HG02588 (cell line): ENCODE data around the gene OLAH.
"Not testable (repeated sequence)": the region's sequence is repeated elsewhere in the genome, so short reads cannot be mapped to it uniquely, and the experiment has no call there.

Source experiments
- ATAC-seq: cut with Tn5 transposase; IDR thresholded peaks from one replicate; pipeline ENCODE4 v1.9.1; 2021; ENCODE audit warnings: mild to moderate bottlenecking, moderate library complexity; ENCODE audit not compliant: unreplicated experiment

Gene OLAH

GRCh38 chr10:15043674-15044073 is at the start of gene OLAH:
Gene OLAH, plus strand, starts transcription at chr10:15043943. Its CDS starts 3,346 bp downstream, at chr10:15047289.
- ATAC-seq: no peak

DNA sequence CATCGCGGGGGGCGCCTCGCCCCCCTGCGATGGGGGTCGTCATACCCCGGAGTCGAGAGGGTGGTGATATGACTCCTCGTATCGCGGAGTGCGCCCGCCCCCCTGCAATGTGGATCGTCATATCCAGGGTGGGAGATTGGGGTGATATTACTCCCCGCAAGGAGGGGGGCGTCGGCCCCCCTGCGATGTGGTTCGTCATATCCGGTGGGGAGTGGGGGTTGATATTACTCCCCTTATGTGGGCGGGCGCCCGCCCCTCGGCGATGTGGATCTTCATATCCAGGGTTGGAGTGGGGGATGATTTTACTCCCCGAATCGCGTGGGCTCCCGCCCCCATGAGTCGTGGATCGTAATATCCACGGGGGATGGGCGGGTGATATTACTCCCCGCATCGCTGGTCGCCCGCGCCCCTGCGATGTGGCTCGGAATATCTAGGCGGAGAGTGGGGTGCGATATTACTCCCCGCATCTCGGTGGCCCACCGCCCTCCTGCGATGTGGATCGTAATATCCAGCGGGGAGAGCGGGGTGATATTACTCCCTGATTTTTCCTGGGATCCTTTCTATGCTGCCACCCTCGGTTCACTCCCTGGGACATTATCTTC is 47.7 kb upstream of the OLAH start:
- ATAC-seq: no peak

DNA sequence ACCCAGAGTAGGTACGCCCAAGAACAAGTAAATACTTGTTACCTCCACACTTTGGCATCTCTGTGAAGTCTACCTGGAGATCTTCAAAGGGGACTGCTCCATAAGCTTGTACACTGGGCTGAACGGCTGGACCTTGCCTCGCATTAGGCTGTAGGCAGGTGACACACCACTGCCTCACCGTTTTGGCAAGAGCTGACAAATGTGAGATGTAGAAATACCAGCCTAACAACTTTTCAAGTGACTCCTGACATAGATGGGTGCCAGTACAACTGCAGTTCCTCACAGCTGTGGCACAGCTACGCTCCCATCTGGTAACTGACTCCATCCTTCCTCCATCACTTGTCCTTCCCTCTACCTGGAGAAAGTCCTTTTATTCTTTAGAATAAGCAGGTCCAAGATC is 30.2 kb upstream of the OLAH start:
- not testable (repeated sequence) for ATAC-seq

- no peak for ATAC-seq
Measured at GRCh38 chr10:15015451-15015850, 28.3 kb upstream of the OLAH start.

GRCh38 chr10:15020966-15021365 is 22.8 kb upstream of the OLAH start:
- not testable (repeated sequence) for ATAC-seq

GRCh38 chr10:15023079-15023478 is 20.7 kb upstream of the OLAH start:
- not testable (repeated sequence) for ATAC-seq

DNA sequence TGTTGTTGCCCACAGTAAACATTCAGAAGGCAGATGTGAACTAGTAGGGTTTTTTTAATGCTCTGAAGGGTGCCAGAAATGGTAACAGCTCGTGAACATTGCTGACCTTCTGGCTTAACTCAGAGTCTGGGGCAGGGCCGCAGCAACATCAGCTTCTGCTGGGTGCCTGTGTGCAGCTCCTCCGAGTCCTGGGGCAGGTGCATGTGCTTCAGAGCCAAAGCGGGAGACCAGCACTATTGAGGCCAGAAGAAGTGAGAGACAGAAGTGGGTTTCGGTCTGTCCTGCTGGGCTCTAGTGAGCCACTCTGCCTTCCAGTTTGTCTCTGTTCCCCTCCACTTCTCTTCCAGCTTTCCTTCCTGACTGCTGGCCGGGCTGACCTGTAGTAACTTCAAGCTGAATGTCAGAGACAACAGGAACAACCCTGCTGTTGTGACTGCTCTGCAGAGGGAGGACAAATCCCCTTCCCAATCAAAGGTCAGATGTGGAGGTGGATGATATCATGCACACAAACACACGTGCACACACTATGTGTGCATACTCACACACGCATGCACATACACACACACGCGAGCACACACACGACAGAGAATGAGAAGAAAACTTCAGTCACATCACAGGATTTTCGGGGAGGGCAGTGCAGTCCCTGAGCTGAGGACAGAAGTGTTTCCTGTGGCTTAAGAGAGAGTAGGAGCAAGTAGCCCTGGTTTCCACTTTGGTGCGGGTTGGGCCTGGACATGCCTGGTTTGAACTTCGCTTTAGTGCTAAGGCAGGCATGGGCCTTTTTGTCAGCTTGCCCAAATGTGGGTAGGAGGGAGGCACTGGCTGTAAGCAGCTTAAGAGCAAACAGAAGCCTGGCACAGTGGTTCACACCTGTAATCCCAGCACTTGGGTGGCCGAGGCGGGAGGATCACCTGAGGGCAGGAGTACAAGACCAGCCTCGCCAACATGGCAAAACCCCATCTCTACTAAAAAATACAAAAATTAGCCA is 19.4 kb upstream of the OLAH start:
- not testable (repeated sequence) for ATAC-seq

DNA sequence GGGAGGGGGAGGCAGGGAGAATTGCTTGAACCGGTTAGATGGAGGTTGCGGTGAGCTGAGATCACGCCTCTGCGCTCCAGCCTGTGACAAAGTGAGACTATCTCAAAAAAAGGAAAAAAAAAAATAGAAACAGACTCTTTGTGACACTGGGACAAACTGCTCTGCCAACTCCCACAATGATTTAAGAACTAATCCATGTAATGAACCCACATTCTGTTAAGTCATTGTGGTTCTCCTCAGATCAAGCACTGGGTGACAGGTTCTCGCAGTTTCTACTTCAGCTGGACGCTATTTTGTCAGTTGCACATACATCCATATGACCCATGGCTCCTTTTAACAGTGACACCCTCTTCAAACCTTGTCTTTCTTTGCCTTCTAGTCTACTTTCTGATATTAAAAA is 18.7 kb upstream of the OLAH start:
- ATAC-seq: not testable (repeated sequence)

DNA sequence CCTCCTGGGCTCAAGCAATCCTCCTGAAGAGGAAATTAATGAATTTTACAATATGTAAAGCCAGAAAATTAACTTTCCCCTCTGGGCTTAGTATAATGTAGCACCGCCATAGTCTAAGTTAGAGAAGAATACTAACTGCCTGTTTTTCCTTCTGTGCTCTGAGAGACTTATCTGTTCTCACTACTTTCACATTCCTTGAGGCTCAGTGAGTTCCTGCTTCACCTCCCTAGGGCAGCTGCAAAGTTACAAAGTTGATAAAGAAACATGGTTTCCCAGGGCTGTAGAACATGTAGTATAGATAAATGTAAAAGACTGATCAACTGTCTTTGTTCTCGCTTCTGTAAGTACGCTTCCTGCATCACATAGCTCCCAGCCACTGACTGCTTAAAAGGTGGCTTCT is 16.0 kb upstream of the OLAH start:
- no peak for ATAC-seq

- ATAC-seq: no peak
Measured at GRCh38 chr10:15035385-15036301, 8.1 kb upstream of the OLAH start.

DNA sequence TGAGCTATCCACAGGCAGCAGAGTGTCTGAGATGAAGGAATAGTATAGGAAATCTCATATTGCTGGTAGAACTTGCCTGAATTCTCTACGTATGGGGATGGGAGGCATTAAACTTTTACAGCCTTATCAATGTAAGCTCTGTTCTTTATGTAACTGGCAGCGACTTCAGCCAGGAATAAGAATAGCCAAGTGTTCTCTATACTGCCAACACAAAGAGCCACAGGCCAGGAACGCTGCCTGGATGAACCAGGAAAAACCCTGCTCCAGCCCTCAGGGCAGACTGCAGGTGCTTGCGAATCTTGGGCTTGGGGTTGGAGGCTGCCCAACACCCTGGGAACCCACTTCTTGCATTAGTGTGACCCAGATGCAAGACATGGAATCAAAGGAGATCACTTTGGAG is 6.1 kb upstream of the OLAH start:
- no peak for ATAC-seq

GRCh38 chr10:15038416-15038815 is 5.3 kb upstream of the OLAH start:
- ATAC-seq: no peak

DNA sequence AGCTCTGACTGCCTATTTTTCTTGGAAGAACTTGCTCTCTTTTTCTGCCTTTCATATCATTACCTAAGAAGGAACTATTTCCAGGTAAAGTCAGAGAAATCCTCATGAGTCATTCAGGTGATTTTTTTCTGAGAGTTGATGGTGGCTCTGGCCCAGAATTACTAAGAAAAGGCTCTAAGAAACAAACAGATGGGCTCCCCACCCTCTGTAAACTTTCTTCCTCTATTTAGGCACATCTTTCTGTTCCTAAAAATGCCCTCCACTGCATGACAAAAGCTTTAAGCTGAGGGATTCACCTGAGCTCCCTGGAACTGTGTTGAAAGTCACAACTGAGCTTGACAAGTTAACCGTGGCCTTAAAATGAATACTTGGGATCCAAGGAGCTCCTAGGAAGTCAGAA is 1.6 kb downstream of the OLAH start:
- ATAC-seq: no peak

GRCh38 chr10:15046626-15047025 is 2.9 kb downstream of the OLAH start:
- no peak for ATAC-seq

GRCh38 chr10:15049533-15049932 is 5.8 kb downstream of the OLAH start:
- no peak for ATAC-seq

DNA sequence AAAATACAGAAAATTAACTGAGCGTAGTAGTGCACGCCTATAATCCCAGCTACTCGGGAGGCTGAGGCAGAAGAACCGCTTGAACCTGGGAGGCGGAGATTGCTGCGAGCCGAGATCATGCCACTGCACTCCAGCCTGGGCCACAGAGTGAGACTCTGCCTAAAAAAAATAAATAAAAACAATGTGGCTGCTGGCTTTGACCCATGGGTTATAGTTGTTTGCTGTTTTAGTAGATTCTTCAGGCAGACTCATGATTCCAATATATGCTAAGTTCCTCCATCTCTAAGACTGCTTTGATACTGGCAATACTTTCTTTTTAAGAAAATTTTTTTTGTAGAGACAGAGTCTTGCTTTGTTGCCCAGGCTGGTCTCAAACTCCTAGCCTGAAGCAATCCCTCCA is 8.4 kb downstream of the OLAH start:
- ATAC-seq: no peak

DNA sequence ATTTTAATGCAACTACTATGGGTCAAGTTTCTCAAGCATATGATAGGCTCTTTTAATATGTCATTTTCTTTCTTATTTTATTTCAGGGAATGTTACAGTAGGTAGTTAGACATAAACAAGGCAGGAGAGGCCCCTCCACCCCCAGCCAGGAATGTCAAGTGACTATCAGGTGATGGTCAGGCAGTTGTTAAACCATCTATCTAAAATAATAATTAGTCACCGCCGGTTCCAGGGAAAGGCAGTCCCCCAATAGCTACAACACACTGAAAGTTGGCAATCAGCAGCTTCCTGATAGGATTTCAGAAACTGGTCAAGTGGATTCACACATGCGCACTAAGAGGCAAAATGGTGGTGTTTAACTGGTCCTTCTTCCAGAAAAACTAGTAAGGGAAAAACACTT is 9.3 kb downstream of the OLAH start:
- ATAC-seq: no peak

- ATAC-seq: no peak
Measured at GRCh38 chr10:15058689-15059088, 14.9 kb downstream of the OLAH start.

- no peak for ATAC-seq
Measured at GRCh38 chr10:15059914-15060313, 16.2 kb downstream of the OLAH start.

DNA sequence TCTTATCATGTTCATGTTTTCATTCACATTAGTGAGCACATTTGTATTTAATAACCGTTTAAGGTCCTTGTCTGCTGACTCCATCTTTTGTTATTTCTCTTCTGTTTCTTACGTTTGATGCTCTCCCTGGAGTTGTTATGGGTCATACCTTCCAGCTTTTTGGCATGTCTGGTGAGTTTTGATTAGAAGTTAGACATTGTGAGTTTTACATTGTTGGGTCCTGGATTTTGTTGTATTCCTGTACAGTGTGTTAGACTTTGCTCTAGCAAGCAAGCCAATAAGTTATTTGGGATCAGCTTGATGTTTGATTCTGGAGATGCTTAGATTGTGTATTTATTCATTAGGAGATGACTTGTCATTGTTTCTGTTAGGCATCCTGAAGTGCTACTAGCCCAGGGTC is 16.9 kb downstream of the OLAH start:
- ATAC-seq: no peak

- no peak for ATAC-seq
Measured at GRCh38 chr10:15067154-15067553, 23.4 kb downstream of the OLAH start.
